ENCODE measurements around the gene STXBP5.

The STXBP5 gene

DNA sequence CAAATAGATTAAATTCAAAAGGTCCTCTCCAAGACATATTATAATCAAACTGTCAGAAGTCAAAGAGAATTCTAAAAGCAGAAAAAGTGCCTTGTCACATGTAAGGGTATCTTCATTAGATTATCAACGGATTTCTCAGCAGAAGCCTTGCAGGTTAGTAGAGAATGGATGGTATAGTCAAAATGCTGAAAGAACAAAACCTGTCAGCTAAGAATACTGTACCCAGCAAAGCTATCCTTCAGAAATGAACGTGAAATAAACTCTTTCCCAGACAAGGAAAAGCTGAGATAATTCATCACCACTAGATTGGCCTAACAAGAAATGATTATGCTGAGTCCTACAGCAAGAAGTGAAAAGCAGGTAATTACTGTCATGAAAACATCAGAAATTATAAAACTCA, 92.9 kb downstream of the STXBP5 start:
- H3K27ac ChIP-seq = no peak overlapping the region
- TF ChIP-seq, protein P1, sequence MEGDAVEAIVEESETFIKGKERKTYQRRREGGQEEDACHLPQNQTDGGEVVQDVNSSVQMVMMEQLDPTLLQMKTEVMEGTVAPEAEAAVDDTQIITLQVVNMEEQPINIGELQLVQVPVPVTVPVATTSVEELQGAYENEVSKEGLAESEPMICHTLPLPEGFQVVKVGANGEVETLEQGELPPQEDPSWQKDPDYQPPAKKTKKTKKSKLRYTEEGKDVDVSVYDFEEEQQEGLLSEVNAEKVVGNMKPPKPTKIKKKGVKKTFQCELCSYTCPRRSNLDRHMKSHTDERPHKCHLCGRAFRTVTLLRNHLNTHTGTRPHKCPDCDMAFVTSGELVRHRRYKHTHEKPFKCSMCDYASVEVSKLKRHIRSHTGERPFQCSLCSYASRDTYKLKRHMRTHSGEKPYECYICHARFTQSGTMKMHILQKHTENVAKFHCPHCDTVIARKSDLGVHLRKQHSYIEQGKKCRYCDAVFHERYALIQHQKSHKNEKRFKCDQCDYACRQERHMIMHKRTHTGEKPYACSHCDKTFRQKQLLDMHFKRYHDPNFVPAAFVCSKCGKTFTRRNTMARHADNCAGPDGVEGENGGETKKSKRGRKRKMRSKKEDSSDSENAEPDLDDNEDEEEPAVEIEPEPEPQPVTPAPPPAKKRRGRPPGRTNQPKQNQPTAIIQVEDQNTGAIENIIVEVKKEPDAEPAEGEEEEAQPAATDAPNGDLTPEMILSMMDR (conservative IDR thresholded peaks at IDR 0.05) = no peak
- no peak for TF ChIP-seq ZFX (IDR thresholded peaks at IDR 0.05)

DNA sequence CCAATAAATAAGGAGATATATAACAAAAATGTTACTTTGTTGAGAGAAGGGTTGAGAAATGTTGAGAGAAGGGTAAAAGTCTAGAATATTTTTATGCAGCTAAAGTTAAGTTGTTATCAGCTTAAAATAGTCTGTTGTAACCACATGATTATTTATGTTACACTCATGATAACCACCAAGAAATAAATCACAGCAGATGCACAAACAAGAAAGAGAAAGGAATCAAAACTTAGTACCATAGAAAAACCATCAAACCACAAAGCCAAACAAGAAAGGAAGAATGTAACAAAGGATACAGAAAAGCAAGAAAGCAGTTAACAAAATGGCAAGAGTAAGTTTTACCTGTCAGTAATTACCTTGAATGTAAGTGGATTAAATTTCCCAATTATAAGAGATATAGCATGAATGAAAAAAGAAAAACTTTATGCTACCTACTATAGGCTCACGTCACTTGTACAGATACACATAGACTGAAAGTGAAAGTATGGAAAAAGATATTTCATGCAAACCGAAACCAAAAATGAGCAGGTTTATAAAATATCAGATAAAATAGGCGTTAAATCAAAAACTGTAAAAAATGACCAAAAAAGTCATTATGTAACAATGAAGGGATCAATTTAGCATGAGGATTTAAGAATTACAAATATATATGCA, 93.6 kb downstream of the STXBP5 start:
- no peak overlapping the region for H3K27ac ChIP-seq
- no peak for TF ChIP-seq ZFX (IDR thresholded peaks at IDR 0.05)
- TF ChIP-seq, protein P1 (conservative IDR thresholded peaks at IDR 0.05) = no peak

DNA sequence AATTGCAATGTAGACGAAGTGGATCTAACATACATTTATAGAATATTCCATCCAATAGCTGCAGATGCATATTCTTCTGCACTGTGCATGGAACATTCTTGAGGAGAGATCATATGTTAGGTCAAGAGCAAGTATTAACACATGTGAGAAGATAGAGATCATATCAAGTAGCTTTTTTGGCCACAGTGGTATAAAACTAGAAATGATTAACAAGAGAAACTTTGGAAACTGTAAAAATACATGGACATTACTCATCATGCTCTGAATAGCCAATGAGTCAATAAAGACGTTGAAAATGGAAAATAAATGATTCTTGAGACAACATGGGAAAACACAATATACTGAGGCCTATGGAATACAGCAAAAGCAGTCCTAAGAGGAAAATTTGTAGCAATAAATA, 94.2 kb downstream of the STXBP5 start:
- no peak overlapping the region for H3K27ac ChIP-seq
- TF ChIP-seq, protein P1 (conservative IDR thresholded peaks at IDR 0.05) = no peak
- no peak for TF ChIP-seq ZFX (IDR thresholded peaks at IDR 0.05)

DNA sequence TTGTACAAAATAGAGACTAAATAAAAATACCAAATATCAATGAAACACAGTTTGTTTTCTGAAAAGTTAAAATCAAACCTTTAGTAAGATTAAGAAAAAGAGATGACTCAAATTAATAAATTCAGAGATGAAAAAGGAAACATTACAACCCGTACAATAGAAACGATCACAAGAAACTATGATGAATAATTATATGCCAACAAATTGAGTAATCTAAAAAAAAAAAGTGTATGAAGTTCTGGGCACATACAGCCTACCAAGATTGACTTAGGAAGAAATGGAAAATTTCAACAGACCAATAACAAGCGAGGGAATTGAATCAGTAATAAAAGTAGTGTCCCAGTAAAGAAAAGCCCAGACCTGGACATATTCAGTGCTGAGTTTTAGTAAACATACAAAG, 94.8 kb downstream of the STXBP5 start:
- H3K27ac ChIP-seq = no peak overlapping the region
- no peak for TF ChIP-seq ZFX (IDR thresholded peaks at IDR 0.05)
- TF ChIP-seq, protein P1 (conservative IDR thresholded peaks at IDR 0.05) = no peak

DNA sequence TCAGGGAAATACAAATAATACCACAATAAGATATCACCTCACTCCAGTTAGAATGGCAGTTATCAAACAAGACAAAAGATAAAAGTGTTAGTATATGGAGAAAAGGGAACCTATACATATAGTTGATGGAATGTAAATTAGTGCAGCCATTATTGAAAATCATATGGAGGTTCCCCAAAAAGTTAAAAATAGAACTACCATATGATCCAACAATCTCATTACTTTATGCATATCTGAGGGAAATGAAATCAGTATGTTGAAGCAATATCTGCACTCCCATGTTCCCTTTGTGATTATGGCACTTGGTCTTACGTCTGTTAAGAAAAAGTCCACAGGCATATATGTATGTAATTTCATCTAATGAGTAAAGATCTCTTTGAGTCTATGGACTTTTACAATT, 96.9 kb downstream of the STXBP5 start:
- H3K27ac ChIP-seq = no peak overlapping the region
- no peak for TF ChIP-seq ZFX (IDR thresholded peaks at IDR 0.05)
- TF ChIP-seq, protein P1 (conservative IDR thresholded peaks at IDR 0.05) = no peak

DNA sequence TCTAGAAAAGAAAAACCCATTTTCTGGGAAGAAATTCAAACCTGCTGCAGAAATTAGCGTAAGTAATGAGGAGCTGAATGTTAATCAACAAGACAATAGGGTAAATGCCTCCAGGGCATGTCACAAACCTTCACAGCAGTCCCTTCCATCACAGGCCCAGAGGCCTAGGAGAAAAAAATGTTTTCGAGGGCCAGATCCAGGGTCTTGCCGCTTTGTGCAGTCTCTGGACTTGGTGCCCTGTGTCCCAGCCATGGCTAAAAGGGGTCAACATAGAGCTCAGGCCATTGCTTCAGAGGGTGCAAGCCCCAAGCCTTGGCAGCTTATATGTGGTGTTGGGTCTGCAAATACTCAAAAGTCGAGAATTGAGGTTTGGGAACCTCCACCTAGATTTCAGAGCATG, 99.8 kb downstream of the STXBP5 start:
- no peak overlapping the region for H3K27ac ChIP-seq
- TF ChIP-seq ZFX (IDR thresholded peaks at IDR 0.05) = no peak
- TF ChIP-seq, protein P1 (conservative IDR thresholded peaks at IDR 0.05) = no peak

DNA sequence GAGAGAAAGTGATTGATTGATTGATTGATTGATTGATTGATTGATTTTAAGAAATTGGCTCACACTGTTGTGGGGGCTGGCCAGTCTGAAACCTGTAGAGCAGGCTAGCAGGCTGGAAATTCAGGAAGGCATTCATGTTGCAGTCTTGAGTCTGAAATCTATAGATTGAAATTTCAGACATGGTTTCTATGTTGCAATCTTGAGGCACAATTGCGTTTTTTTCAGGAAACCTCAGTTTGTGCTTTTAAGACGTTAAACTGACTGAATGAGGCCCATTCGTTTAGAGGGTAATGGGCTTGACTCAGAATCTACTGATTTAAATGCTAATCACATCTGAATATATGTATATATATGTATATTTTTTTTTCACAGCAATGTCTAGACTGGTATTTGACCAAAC, 106.3 kb downstream of the STXBP5 start:
- H3K27ac ChIP-seq = no peak overlapping the region
- TF ChIP-seq ZFX (IDR thresholded peaks at IDR 0.05) = no peak
- TF ChIP-seq, protein P1 (conservative IDR thresholded peaks at IDR 0.05) = no peak
